ENCODE results near the gene WDR36.

DNA sequence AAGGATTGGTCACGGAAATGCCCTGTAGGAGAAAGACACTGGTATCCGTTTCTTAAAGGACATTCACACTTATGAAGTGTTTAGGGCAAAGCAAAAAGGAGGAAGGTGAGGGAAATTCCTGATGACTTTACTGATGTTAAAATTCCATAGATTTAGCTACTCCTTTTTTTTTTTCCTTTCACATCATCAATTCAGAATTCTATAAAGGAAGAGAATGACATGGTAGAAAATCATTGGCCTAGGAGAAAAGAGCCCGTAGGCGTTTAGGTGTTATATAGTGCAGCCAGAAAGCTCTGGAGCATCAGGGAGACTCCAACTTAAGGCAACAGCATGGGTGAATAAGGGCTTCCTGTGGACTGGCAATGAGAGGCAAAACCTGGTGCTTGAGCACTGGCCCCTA is 20.7 kb upstream of the WDR36 start, which contains the start of gene TSLP:
- TF ChIP-seq, protein P1, sequence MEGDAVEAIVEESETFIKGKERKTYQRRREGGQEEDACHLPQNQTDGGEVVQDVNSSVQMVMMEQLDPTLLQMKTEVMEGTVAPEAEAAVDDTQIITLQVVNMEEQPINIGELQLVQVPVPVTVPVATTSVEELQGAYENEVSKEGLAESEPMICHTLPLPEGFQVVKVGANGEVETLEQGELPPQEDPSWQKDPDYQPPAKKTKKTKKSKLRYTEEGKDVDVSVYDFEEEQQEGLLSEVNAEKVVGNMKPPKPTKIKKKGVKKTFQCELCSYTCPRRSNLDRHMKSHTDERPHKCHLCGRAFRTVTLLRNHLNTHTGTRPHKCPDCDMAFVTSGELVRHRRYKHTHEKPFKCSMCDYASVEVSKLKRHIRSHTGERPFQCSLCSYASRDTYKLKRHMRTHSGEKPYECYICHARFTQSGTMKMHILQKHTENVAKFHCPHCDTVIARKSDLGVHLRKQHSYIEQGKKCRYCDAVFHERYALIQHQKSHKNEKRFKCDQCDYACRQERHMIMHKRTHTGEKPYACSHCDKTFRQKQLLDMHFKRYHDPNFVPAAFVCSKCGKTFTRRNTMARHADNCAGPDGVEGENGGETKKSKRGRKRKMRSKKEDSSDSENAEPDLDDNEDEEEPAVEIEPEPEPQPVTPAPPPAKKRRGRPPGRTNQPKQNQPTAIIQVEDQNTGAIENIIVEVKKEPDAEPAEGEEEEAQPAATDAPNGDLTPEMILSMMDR (IDR thresholded peaks at IDR 0.05), result no peak
- no peak for TF ChIP-seq POLR2A (IDR thresholded peaks at IDR 0.05)

Measured in adrenal gland (tissue), 5 donors.